SK-N-SH (cell line): ENCODE data around the gene GRIN2A. TPM values are rescaled to one million over a fixed set of nuclear protein-coding genes. Genes with fewer than 3 reads are reported as not detected.

Source experiments
- CTCF ChIA-PET: fragments of 300-600, 350-600 bp; formaldehyde crosslinking; extraction: SDS; loops from one replicate; lab custom pipeline; 2021; lab: Yijun Ruan, JAX
- POLR2A ChIA-PET: fragments of 350-600 bp; sonication (Branson Sonifier 250); formaldehyde crosslinking; extraction: SDS; loops from one replicate; lab custom pipeline; 2020; ENCODE audit warnings: antibody characterized with exemption, inconsistent platforms; lab: Yijun Ruan, JAX
- DNase-seq: peaks from one replicate; pipeline ENCODE4 v3.0.0; 2012
- H2AFZ ChIP-seq: fragments of 200-600 bp; sonication (generic); 2 replicates; pipeline ENCODE4 v1.8.1; 2016; ENCODE audit warnings: antibody characterized with exemption, mild to moderate bottlenecking, low read depth
- H3F3A ChIP-seq: fragments of 200-600 bp; sonication (generic); replicated peaks from 2 replicates; pipeline ENCODE3; 2016; ENCODE audit warnings: antibody characterized with exemption, mild to moderate bottlenecking; ENCODE audit not compliant: insufficient read depth
- H3K27ac ChIP-seq, 2 experiments: fragments of 200-500 bp in 1 of 2; fragments of 200-600 bp in 1 of 2; sonication (Bioruptor generic) in 1 of 2; sonication (generic), shearing (Covaris generic) in 1 of 2; 2 replicates each; pipeline versions ENCODE4 v1.5.1 to v1.6.1; 2014 to 2016; ENCODE audit warnings: low read depth in 2 of 2, inconsistent platforms in 1 of 2, low read length in 1 of 2, mild to moderate bottlenecking in 1 of 2, mixed read lengths in 1 of 2
- H3K27me3 ChIP-seq: fragments of 200-600 bp; sonication (generic), shearing (Covaris generic); 2 replicates; pipeline ENCODE4 v1.6.1; 2016; ENCODE audit warnings: mixed run types; ENCODE audit not compliant: insufficient read depth
- H3K36me3 ChIP-seq, 2 experiments: fragments of 200-500 bp in 1 of 2; fragments of 200-600 bp in 1 of 2; sonication (Bioruptor generic) in 1 of 2; sonication (generic) in 1 of 2; replicated peaks in 1 of 2; 2 replicates each; pipeline versions ENCODE3 to v1.5.1; 2014 to 2016; ENCODE audit warnings: low read length in 1 of 2, mild to moderate bottlenecking in 1 of 2; ENCODE audit not compliant: insufficient read depth in 2 of 2, control insufficient read depth in 1 of 2
- H3K4me1 ChIP-seq, 2 experiments: fragments of 200-500 bp in 1 of 2; fragments of 200-600 bp in 1 of 2; sonication (Bioruptor generic) in 1 of 2; sonication (generic), shearing (Covaris generic) in 1 of 2; 2 replicates each; pipeline versions ENCODE4 v1.5.1 to v1.6.1; 2014 to 2016; ENCODE audit warnings: low read depth in 1 of 2, low read length in 1 of 2, mixed run types in 1 of 2; ENCODE audit not compliant: insufficient read depth in 2 of 2, control insufficient read depth in 1 of 2
- H3K4me2 ChIP-seq: fragments of 200-600 bp; sonication (generic), shearing (Covaris generic); 2 replicates; pipeline ENCODE4 v1.6.1; 2017; ENCODE audit warnings: mixed run types
- H3K4me3 ChIP-seq, 2 experiments: fragments of 200-500 bp in 1 of 2; fragments of 200-600 bp in 1 of 2; sonication (Bioruptor generic) in 1 of 2; sonication (generic), shearing (Covaris generic) in 1 of 2; 2 replicates each; pipeline versions ENCODE4 v1.5.1 to v1.8.1; 2014 to 2016; ENCODE audit warnings: low read depth in 2 of 2, inconsistent platforms in 1 of 2, low read length in 1 of 2, mild to moderate bottlenecking in 1 of 2, mixed read lengths in 1 of 2, moderate library complexity in 1 of 2
- H3K79me2 ChIP-seq: fragments of 200-600 bp; sonication (generic); 2 replicates; pipeline ENCODE4 v1.8.1; 2017; ENCODE audit warnings: mild to moderate bottlenecking; ENCODE audit not compliant: insufficient read depth
- H3K9ac ChIP-seq: fragments of 200-600 bp; sonication (generic); 2 replicates; pipeline ENCODE4 v1.6.1; 2017; ENCODE audit warnings: mixed run types
- H3K9me2 ChIP-seq: fragments of 200-600 bp; sonication (generic); 2 replicates; pipeline ENCODE4 v1.6.1; 2017; ENCODE audit warnings: mixed run types
- H3K9me3 ChIP-seq: fragments of 200-600 bp; sonication (generic); 2 replicates; pipeline ENCODE4 v1.6.1; 2017; ENCODE audit warnings: mixed run types, mild to moderate bottlenecking, moderate library complexity
- H4K20me1 ChIP-seq: fragments of 200-600 bp; sonication (generic); 2 replicates; pipeline ENCODE4 v1.6.1; 2017; ENCODE audit warnings: mild to moderate bottlenecking, mixed run types; ENCODE audit not compliant: insufficient read depth
- FOXM1 ChIP-seq: IDR thresholded peaks from 2 replicates; pipeline ENCODE4 v1.4.0; 2012; ENCODE audit warnings: low read depth, mild to moderate bottlenecking
- MAX ChIP-seq: IDR thresholded peaks from 2 replicates; pipeline ENCODE4 v1.4.0; 2012; ENCODE audit warnings: low read depth
- MEF2A ChIP-seq: IDR thresholded peaks from 2 replicates; pipeline ENCODE4 v1.4.0; 2012; ENCODE audit warnings: low read depth, borderline replicate concordance
- POLR2AphosphoS5 ChIP-seq: IDR thresholded peaks from 2 replicates; pipeline ENCODE4 v1.6.1; 2012; ENCODE audit warnings: low read depth, low read length
- RFX5 ChIP-seq: IDR thresholded peaks from 2 replicates; pipeline ENCODE4 v1.6.1; 2012; ENCODE audit warnings: mild to moderate bottlenecking, improper control_type of control experiment, low read length
- SIN3A ChIP-seq: IDR thresholded peaks from 2 replicates; pipeline ENCODE4 v1.6.1; 2012; ENCODE audit warnings: low read depth, mild to moderate bottlenecking, low read length, moderate library complexity, borderline replicate concordance
- SMC3 ChIP-seq: IDR thresholded peaks from 2 replicates; pipeline ENCODE4 v1.6.1; 2012; ENCODE audit warnings: low read depth, low read length, improper control_type of control experiment
- TAF1 ChIP-seq: IDR thresholded peaks from 2 replicates; pipeline ENCODE4 v1.6.1; 2012; ENCODE audit warnings: low read depth, mild to moderate bottlenecking, low read length, moderate library complexity, borderline replicate concordance
- USF2 ChIP-seq: fragments of 150-350 bp; IDR thresholded peaks from 2 replicates; pipeline ENCODE4 v1.6.1; 2017; ENCODE audit warnings: antibody characterized with exemption, low read length, low read depth, borderline replicate concordance
- YY1 ChIP-seq: IDR thresholded peaks from 2 replicates; pipeline ENCODE4 v1.4.0; 2012; ENCODE audit warnings: low read depth, mild to moderate bottlenecking
- WGBS: methylation state at CpG from one replicate; pipeline ENCODE4 v1.1.6; 2017; ENCODE audit warnings: low lambda C conversion rate; 5-methylcytosine and 5-hydroxymethylcytosine counted together
- polyA plus RNA-seq, 3 experiments: library from polyadenylated mRNA; depleted of rRNA; stranded (reverse); fragments of >200 nt; gene quantifications; 2 replicates each; pipeline ENCODE4 v1.2.3, GENCODE V29; 2012

GRIN2A gene
- polyA plus RNA-seq, 1 of the 3 experiments (the other 2 are of a cell fraction) = not detected

GRCh38 chr16:10113248-10113647 is 69.0 kb downstream of the GRIN2A start:
- H3K9me3 ChIP-seq = no peaks in the 10 kb centered on the region
- no peak for DNase-seq
- no peaks in the 10 kb centered on the region for H4K20me1 ChIP-seq
- H3K9me2 ChIP-seq = no peaks in the 10 kb centered on the region
- no peak overlapping the region for H3K9ac ChIP-seq
- no peaks in the 10 kb centered on the region for H3F3A ChIP-seq
- ChIA-PET CTCF (no interaction called here), POLR2A (no interaction called here)
- H2AFZ ChIP-seq = no peak overlapping the region
- no peaks in the 10 kb centered on the region for H3K4me1 ChIP-seq
- no peak for TF ChIP-seq SMC3
- no peak for TF ChIP-seq SIN3A
- no peak for TF ChIP-seq USF2
- no peak overlapping the region for H3K4me2 ChIP-seq
- H3K27ac ChIP-seq = no peak overlapping the region
- no peaks in the 10 kb centered on the region for H3K27me3 ChIP-seq
- H3K79me2 ChIP-seq = no peaks in the 10 kb centered on the region
- H3K36me3 ChIP-seq = no peaks in the 10 kb centered on the region
- no peak overlapping the region for H3K4me3 ChIP-seq
- 52% methylated on average over 7 of the region's 7 CpGs for WGBS

- Histone ChIP-seq H3K4me2 (no peak overlapping the region), H3K4me1 (no peaks in the 10 kb centered on the region), H4K20me1 (no peaks in the 10 kb centered on the region), H3K9me2 (no peaks in the 10 kb centered on the region), H3K27me3 (no peaks in the 10 kb centered on the region), H3K4me3 (no peak overlapping the region), H3K27ac (no peak overlapping the region), H3K9me3 (no peaks in the 10 kb centered on the region), H3F3A (no peaks in the 10 kb centered on the region), H3K79me2 (no peaks in the 10 kb centered on the region), H2AFZ (no peak overlapping the region), H3K36me3 (no peaks in the 10 kb centered on the region), H3K9ac (no peak overlapping the region)
- WGBS = 17% methylated on average over 3 of the region's 5 CpGs
- ChIA-PET POLR2A (no interaction called here), CTCF (no interaction called here)
- TF ChIP-seq YY1 (no peak), RFX5 (no peak), MAX (no peak), TAF1 (no peak), USF2 (no peak), POLR2AphosphoS5 (no peak), FOXM1 (no peak), SIN3A (no peak), MEF2A (no peak)
- no peak for DNase-seq
Observed at GRCh38 chr16:10112021-10112420, 70.2 kb downstream of the GRIN2A start.
